NCI-H187 (cell line): ENCODE measurements around the gene MAP2K7.
"Not testable (repeated sequence)": the region's sequence is repeated elsewhere in the genome, so short reads cannot be mapped to it uniquely, and the experiment has no call there.

Experiments
- DNase-seq, 2 experiments: peaks; one replicate each; lab custom pipeline; 2025; lab: John Stamatoyannopoulos, UW

Gene MAP2K7

DNA sequence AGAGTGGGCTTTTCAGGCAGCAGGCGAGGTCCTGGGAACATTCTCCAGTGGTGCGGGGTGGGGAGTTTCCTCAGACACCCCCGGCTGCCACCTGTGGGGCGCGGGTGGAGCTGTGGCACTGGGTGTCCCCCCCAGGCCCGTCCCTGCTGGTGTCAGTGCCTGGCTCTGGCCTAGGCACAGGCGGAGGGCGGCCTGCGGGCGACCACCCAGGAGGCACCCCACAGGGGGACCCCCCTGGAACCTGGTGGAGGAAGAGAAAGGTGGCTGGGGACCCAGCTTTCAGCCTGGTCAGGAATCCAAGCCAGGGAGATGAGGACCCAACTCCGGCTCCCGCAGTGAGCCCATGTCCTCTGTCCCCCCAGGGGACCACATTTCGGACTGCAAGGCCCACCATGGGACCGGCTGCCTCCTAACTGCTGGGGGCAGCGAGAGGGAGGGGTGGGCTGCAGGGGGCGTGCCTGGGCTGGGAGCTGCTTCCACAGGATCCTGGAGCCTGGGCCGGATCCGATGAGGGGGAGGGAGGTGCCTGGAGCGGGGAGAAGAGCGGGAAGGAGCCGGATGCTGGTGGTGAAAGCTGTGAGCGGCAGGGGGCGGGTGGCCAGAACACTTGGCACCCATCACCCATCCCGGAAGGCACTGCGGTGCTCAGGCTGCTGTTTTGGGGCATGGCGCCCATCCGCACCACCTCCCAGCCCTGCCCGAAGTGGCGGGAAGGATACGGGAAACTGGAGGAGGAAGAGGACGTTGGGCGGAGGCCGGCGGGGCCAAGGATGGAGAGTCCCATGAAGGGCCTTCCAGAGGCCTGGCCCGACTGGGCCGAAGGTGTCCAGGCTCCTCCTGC is 27.8 kb downstream of the MAP2K7 start:
- no peak for DNase-seq

DNA sequence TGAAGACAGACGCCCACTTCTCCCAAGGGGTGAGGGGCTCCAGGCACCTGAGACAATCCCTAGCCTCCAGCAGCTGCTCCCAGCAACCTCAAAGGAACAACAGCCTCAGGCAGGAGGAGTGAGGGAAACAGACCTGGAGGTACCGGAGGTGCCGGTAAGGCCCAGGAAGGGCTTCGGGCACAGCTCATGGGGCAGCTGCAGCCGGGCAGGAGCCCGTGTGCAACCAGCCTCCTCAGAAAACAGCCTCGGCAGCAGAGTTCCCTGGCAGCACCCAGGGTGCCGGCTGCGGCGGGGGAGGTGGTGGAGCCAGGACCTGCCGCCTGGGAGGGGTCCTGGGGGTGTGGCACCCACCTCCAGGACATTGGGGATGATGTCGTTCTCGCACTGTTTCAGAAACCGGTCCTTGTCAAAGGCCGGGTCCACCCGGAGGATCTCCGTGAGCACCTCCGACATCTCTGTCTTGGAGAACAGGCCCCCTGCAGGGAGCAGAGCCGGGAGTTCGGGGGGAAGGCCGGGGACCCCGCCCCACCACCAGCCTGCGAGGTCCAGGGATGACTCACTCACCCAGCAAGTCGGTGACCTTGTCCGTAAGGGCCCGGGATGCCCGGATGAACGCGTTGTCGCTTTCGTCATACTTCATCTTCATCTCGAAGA is 28.7 kb downstream of the MAP2K7 start:
- DNase-seq: no peak

GRCh38 chr19:7932930-7933300 is 29.2 kb downstream of the MAP2K7 start:
- DNase-seq: no peak

DNA sequence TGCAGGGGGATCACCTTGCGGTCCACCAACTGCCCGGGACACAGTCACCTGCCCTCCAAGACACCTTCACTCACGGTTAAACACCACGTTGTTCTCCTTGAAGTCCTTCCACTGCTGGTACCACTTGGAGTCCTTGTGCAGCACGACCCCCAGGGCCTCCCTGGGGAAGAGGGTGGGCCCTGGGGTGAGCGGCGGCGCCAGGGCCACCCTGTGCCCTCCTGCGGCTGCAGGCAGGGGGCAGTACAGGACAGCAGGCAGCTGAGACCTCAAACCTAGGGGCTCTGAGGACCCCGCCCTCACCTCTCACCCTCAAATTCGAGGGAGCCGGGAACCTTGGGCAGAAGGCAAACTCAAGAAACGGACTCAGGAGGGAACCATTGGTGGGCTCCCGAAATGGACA is 29.7 kb downstream of the MAP2K7 start:
- no peak for DNase-seq

DNA sequence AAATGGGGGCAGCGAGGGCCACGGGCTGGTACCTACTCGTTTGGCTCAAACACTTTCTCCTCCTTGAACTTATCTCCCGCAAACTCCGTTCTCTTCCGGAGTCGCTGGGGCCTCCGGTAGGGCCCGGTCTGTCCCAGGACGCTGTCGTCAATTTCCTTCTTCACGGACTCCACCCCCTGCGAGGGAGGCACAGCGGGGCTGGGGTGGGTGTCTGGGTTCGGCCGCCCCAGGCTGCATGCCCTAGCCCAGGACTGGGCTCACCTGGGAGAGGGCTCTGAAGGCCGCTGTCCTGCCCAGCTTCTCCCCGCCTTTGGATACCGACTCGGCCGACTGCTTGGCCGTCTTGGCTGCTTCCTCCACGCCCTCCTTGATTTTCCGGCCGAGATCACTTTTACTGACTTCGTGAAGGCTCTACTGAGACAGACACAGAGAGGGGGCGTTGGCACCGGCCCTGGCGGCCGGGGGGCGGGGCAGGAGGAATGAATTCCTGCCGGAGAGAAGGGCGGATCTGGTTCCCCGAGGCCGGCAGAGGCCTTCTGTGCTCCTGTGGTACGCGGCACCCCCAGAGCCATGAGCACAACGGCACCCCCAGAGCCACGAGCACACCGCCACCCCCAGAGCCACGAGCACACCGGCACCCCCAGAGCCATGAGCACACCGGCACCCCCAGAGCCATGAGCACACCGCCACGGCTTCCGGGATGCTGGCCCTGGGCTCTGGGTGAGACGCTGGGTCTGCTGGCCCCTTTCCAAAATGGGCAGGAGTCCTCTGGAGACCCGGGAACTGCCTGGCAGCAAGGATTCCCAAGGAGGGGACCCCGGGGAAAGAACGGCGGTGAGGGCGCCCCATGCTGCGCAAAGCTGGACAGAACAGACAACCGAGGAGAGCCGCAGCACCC is 30.4 kb downstream of the MAP2K7 start:
- no peak for DNase-seq

DNA sequence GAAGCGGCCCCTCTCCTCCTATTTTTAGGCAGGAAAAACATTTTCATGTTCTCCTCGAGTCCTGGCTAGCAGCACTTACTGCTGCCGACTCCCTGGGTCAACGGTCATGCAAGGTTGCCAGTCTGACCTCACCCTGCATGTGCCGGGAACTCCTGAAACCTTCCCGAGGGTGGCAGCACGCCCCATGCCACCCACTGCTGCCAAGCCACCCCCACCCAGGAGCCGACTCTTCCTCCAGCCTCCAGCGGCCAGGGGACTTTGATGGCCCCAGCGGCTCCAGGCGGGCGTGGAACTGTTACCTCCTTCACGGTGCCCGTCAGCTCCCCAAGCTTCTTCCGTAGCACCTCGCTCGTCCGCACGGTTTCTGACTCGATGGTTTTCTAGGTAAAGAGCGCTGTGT is 31.1 kb downstream of the MAP2K7 start:
- DNase-seq: no peak

GRCh38 chr19:7940841-7941240 is 37.2 kb downstream of the MAP2K7 start:
- DNase-seq: no peak

- no peak for DNase-seq
Measured at GRCh38 chr19:7941895-7942596, 38.4 kb downstream of the MAP2K7 start.

GRCh38 chr19:7942981-7943443 is 39.3 kb downstream of the MAP2K7 start:
- no peak for DNase-seq

GRCh38 chr19:7943444-7944176 is 39.9 kb downstream of the MAP2K7 start, which contains the start of gene TIMM44:
TIMM44 (minus strand) TSS chr19:7943666; CDS start chr19:7943651, 15 bp downstream.
- DNase-seq: peak; percentile 76 to 95

GRCh38 chr19:7944177-7944761 is 40.6 kb downstream of the MAP2K7 start:
- DNase-seq: peak; percentile 60 to 78

- no peak for DNase-seq
Measured at GRCh38 chr19:7947939-7948338, 44.3 kb downstream of the MAP2K7 start.

DNA sequence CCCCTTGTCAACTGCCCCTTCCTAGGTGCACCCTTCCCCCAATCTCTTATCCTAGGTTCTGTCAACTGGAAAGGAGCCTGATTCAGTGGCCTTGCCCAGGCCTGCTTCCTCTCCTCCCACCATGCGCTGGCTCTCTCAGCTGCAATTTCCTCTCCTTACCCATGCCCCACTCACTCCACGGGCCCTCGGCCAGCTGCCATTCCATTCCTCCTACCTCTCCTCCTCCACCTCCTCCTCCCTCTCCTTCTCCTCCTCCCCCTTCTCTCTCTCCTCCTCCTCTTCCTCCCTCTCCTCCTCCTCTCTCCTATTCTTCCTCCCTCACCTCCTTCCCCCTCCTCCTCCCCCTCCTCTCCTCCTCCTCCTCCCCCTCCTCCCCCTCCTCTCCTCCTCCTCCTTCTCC is 49.4 kb downstream of the MAP2K7 start:
- DNase-seq: no peak

DNA sequence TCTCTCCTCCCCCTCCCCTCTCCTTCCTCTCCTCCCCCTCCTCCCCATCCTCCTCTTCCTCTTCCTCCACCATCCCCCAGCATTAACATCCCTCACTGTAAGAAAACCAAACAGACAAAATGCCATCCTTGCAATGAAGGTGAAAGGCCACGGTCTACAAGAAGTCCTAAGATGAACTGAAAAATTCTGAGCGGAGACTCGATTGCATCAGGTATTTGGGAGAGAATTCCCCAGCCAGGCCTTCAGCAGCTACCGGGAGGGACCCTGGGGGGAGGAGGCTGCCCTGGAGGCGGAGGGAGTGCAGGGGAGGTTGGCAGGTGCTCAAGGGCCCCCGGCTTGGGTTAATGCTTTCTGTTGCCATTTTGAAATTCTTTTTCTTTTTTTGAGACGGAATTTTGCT is 49.9 kb downstream of the MAP2K7 start:
- no peak for DNase-seq

GRCh38 chr19:7955696-7956095 is 52.0 kb downstream of the MAP2K7 start:
- DNase-seq: no peak

DNA sequence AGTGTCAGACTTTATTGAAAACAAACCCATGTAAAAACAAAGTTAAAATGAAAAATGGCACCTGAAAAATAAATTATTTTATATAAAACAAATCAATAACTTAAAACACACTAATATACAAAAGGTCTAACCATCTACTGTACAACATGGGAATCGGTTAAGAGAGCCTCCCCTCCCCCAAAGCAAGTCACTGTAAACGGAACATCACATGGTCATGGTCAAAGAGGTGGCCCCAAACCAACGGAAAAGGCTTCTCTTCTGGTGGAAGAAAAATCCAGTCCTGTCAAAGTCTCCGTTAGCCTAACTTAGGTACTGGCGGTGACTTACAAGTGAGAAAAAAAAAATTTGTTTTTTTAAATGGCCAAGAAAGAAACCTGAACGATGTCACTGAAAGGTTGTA is 55.5 kb downstream of the MAP2K7 start:
- no peak for DNase-seq

DNA sequence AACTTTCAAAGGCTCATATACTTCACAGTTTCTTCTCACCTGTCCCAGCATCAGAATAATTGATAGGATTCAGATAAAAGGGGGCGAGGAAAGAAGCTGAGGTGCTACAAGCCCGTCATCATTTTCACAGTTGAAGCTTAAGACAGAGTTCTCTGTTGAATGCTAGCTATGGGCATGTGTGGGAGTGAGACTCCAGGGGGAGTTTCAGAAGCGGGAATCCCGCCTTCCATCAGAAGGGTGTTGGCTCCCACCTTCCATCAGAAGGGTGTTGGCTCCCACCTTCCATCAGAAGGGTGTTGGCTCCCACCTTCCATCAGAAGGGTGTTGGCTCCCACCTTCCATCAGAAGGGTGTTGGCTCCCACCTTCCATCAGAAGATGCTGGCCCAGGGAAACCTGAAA is 57.4 kb downstream of the MAP2K7 start:
- DNase-seq: not testable (repeated sequence)

GRCh38 chr19:7961920-7962626 is 58.4 kb downstream of the MAP2K7 start:
- no peak for DNase-seq

DNA sequence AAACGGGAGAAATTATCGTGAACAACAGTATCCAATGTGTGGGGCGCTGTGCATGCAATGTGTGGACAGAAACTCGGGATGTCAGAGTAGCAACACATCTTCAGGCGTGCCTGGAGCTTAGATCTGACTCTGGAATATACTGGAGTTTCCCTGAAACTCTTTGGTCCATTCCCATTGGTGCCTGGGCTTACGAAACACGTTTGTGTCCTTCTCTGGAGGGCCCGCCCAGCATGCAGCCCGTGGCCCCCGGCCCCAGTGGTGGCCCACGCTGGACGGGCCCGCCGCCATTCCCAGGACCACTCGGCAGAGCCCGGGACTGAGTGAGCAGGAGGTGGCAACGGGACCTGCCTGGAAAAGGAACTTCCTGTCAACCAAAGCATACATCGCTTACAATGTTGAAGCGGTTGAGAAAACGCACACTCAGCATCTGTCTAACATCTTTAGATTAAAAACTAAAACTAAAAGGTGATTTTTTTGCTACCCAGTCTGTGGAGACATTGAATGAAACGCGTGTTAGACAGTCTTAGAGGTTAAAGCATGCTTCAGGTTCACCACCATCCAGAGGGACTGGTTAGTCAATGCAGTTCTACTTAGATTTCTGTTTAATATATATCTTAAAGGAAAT is 59.1 kb downstream of the MAP2K7 start:
- no peak for DNase-seq

DNA sequence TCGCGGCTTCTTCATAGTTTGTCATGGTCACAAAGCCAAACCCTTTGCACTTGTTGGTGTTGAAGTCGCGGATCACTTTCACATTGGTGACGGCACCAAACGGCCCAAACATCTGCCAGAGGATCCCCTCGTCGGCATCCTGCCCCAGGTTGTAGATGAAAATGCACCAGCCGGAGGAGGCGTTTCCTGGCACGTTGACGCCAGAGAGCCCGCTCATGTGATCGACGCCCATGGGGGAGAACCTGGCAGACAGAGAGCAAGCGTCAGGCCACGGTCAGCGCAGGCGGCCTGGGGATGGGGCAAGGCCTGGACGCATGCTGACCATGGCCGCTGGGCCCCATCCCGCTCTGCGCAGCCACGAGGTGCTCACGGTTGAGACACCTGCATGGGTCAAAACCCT is 59.9 kb downstream of the MAP2K7 start:
- no peak for DNase-seq
